Adrenal gland (tissue), 12 donors: ENCODE results near the gene NTHL1. TPM values are rescaled to one million over a fixed set of nuclear protein-coding genes. Genes with fewer than 3 reads are reported as not detected.

Source experiments
- DNase-seq, 7 donors: peaks; one replicate each; pipeline ENCODE4 v3.0.0-alpha.2; 2019 to 2020
- H3K27ac ChIP-seq, 5 donors: fragments of 200-600 bp; sonication (generic) in 4 of 5; 1 replicate in 3 of 5; 2 replicates in 2 of 5; pipeline versions ENCODE4 v1.5.1 to v1.8.0; 2016 to 2020; ENCODE audit warnings: mild to moderate bottlenecking in 1 of 5
- H3K27me3 ChIP-seq: fragments of 200-600 bp; 2 replicates; pipeline ENCODE4 v1.8.0; 2021
- H3K36me3 ChIP-seq, 2 donors: fragments of 200-600 bp; replicated peaks in 1 of 2; 1 replicate in 1 of 2; 2 replicates in 1 of 2; pipeline versions ENCODE4 v1.5.1 to v1.8.0; 2018 to 2022
- H3K4me1 ChIP-seq, 2 donors: fragments of 200-600 bp; replicated peaks in 1 of 2; 1 replicate in 1 of 2; 2 replicates in 1 of 2; pipeline versions ENCODE4 v1.5.1 to v1.8.0; 2018 to 2021
- H3K4me3 ChIP-seq, 4 donors: fragments of 200-600 bp; sonication (generic) in 3 of 4; one replicate each; pipeline ENCODE4 v1.5.1; 2016 to 2018
- H3K9me3 ChIP-seq, 3 donors: fragments of 200-600 bp; sonication (generic) in 1 of 3; replicated peaks in 1 of 3; 1 replicate in 2 of 3; 2 replicates in 1 of 3; pipeline versions ENCODE4 v1.5.1 to v1.8.0; 2016 to 2021
- POLR2A ChIP-seq, 2 donors: fragments of 450-650 bp; IDR thresholded peaks; one replicate each; pipeline ENCODE4 v1.6.1; 2017; ENCODE audit warnings: antibody characterized with exemption in 2 of 2, mild to moderate bottlenecking in 2 of 2, moderate library complexity in 1 of 2
- WGBS, 4 donors: extraction: QIAGEN DNeasy Blood & Tissue Kit in 2 of 4; methylation state at CpG; one replicate each; pipeline versions ENCODE4 v1.1.5 to v1.1.7; 2013 to 2017; 5-methylcytosine and 5-hydroxymethylcytosine counted together
- intact Hi-C, 2 donors: fragments of 100-400 bp; cut with DNase I; formaldehyde crosslinking; loops; one replicate each; pipeline versions ENCODE4 v1.14.1 to v1.15.0; 2022 to 2023
- polyA plus RNA-seq, 3 donors: library from polyadenylated mRNA; stranded (reverse); fragments of 200-250 nt in 2 of 3; fragments of 350-450 nt in 1 of 3; fragmentation: Illumina TruSeq in 1 of 3; extraction: RNeasy Lipid Tissue Mini Kit (QIAGEN cat#74804) in 1 of 3; gene quantifications; one replicate each; pipeline ENCODE4 v1.2.3, GENCODE V29; 2013 to 2014
- total RNA-seq, 9 donors: library from RNA; depleted of rRNA in 4 of 9; stranded (reverse); fragments of >200 nt in 4 of 9; fragments of 120-200 nt in 1 of 9; fragmentation: NEBNext Ultra II Directional in 1 of 9; extraction: Animal tissue kit (Norgen Biotek cat#: 25700) in 1 of 9; gene quantifications; one replicate each; pipeline versions ENCODE4 v1.1.0 to v1.2.4, GENCODE V29; 2013 to 2023
- TF ChIP-seq, protein P1 (sequence below), 6 experiments: fragments of 450-650 bp in 4 of 6; fragments of 200-600 bp in 2 of 6; sonication (generic) in 1 of 6; IDR thresholded peaks; 1 replicate in 5 of 6; 2 replicates in 1 of 6; pipeline versions ENCODE4 v1.5.1 to v1.8.0; 2016 to 2021; ENCODE audit warnings: antibody characterized with exemption in 6 of 6, mild to moderate bottlenecking in 2 of 6, moderate library complexity in 1 of 6
- donor health status: healthy with polysubstance abuse.
- donor health status: Bipolar disorder and iron deficiency.
- donor health status: DM: yes; HTN: yes; CAD: no.
- donor health status: DM: no; HTN: no; CAD: no.
- donor health status: DM: no; HTN: no; CAD: no.
- donor health status: DM: yes; HTN: yes; CAD: no.

The NTHL1 gene
- total and polyA plus RNA-seq, 12 donors, result 1.5 to 36.6 (median 17.2) TPM

DNA sequence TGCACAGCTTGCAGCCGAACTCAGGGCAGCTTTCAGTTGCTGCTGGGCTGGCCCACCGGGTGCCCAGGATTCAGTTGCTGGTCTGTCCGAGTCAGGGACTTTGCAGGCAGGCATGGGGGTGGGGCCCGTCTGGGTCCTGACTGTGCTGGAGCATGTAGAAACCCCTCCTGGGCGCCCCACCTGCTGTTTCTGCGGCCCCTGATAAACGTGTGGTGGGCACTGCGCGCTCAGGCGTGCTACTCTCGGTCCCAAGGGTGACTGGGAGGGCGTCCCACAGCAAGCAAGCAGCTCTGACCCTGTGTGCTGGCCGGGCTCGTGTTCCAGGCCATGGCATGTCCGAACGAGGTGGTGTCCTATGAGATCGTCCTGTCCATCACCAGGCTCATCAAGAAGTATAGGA is 12.7 kb upstream of the NTHL1 start:
- WGBS, 4 donors, result 92 to 100% (median 94%) methylated on average over 6 to 17 of the region's 17 CpGs; no CpG with 5 or more reads in 1 of the 4 donors
- Histone ChIP-seq H3K4me1 (no peaks in the 10 kb centered on the region), H3K9me3 (no peaks in the 10 kb centered on the region), H3K27ac (no peak overlapping the region), H3K4me3 (no peak overlapping the region), H3K36me3 (peaks cover 0 to 60% of the 10 kb centered on the region in 2 donors), H3K27me3 (no peaks in the 10 kb centered on the region)
- DNase-seq, result no peak
- intact Hi-C loops, result no loop called here
- TF ChIP-seq, protein P1, sequence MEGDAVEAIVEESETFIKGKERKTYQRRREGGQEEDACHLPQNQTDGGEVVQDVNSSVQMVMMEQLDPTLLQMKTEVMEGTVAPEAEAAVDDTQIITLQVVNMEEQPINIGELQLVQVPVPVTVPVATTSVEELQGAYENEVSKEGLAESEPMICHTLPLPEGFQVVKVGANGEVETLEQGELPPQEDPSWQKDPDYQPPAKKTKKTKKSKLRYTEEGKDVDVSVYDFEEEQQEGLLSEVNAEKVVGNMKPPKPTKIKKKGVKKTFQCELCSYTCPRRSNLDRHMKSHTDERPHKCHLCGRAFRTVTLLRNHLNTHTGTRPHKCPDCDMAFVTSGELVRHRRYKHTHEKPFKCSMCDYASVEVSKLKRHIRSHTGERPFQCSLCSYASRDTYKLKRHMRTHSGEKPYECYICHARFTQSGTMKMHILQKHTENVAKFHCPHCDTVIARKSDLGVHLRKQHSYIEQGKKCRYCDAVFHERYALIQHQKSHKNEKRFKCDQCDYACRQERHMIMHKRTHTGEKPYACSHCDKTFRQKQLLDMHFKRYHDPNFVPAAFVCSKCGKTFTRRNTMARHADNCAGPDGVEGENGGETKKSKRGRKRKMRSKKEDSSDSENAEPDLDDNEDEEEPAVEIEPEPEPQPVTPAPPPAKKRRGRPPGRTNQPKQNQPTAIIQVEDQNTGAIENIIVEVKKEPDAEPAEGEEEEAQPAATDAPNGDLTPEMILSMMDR (IDR thresholded peaks at IDR 0.05), result no peak
- TF ChIP-seq POLR2A (IDR thresholded peaks at IDR 0.05), result no peak

DNA sequence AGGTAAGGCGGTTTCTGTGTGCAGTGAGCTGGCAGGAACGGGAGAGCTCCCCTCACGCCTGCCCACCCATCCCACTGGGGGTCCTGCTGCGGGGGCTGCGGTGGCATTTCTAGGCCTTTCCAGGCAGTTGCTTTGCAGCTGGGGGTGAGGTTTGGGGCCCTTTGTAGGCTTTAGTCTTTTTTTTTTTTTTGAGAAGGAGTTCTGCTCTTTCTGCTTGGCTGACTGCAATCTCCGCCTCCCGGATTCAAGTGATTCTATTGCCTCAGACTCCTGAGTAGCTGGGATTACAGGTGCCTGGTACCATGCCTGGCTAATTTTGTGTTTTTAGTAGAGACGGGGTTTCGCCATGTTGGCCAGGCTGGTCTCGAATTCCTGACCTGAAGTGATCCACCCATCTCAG is 11.2 kb upstream of the NTHL1 start:
- 90 to 98% (median 95%) methylated on average over 9 to 10 of the region's 10 CpGs for WGBS, 4 donors
- TF ChIP-seq, protein P1 (IDR thresholded peaks at IDR 0.05), result no peak
- no peak for TF ChIP-seq POLR2A (IDR thresholded peaks at IDR 0.05)
- Histone ChIP-seq H3K9me3 (no peaks in the 10 kb centered on the region), H3K4me3 (no peak overlapping the region), H3K27me3 (no peaks in the 10 kb centered on the region), H3K27ac (no peak overlapping the region), H3K36me3 (peaks cover 0 to 59% of the 10 kb centered on the region in 2 donors), H3K4me1 (no peaks in the 10 kb centered on the region)
- intact Hi-C loops, result no loop called here
- DNase-seq, result no peak

DNA sequence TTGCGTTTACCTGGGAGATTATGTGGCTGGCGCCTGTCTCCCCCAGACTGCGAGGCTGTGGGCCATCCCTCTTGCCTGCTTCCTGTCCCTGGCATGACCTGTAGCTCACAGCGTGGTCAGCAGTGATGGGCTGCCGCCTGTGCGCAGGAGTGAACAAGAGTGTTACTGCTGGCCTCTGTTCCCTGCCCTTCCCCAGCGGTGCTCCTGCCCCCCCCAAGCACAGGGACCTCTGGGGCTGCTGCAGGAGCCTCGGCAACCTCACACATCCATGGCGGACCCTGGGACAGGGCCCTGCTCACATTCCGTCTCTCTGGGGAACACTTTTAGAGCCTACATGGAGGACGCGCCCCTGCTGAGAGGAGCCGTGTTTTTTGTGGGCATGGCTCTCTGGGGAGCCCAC is 10.8 kb upstream of the NTHL1 start:
- H3K27me3 ChIP-seq, result no peaks in the 10 kb centered on the region
- intact Hi-C loops, result no loop called here
- TF ChIP-seq, protein P1 (IDR thresholded peaks at IDR 0.05), result no peak
- no peak for TF ChIP-seq POLR2A (IDR thresholded peaks at IDR 0.05)
- no peak overlapping the region for H3K27ac ChIP-seq
- peaks cover 0 to 64% of the 10 kb centered on the region in 2 donors for H3K36me3 ChIP-seq
- 83 to 95% (median 91%) methylated on average over 5 to 13 of the region's 13 CpGs for WGBS, 4 donors
- H3K9me3 ChIP-seq, result no peaks in the 10 kb centered on the region
- H3K4me1 ChIP-seq, result no peaks in the 10 kb centered on the region
- DNase-seq, result no peak
- no peak overlapping the region for H3K4me3 ChIP-seq

DNA sequence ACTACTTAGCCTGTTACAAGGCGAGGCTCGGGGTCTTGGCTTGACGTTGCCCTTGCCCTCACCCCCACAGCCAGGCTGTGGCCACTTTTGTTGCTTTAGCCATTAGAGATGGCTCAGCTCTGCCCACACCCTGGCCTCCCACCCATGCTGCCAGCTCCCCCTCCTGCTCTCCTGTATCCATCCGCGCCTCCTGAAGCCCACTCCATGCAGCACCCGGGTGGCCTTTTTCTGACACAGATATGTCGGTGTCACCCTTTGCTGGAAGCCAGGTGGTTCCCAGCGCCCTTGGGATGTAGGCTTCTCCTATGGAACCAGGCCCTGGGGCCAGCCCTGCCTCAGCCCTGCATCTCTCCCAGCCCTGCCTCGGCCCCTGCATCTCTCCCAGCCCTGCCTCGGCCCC is 9.8 kb upstream of the NTHL1 start:
- WGBS, 4 donors, result 87 to 91% (median 88%) methylated on average over 8 to 10 of the region's 10 CpGs
- TF ChIP-seq, protein P1 (IDR thresholded peaks at IDR 0.05), result no peak
- no peak for TF ChIP-seq POLR2A (IDR thresholded peaks at IDR 0.05)
- intact Hi-C loops, result no loop called here
- Histone ChIP-seq H3K27me3 (no peaks in the 10 kb centered on the region), H3K36me3 (peaks cover 0 to 63% of the 10 kb centered on the region in 2 donors), H3K27ac (no peak overlapping the region), H3K9me3 (no peaks in the 10 kb centered on the region), H3K4me1 (no peaks in the 10 kb centered on the region), H3K4me3 (no peak overlapping the region)
- no peak for DNase-seq
